Activated CD8-positive, alpha-beta memory T cell treated with anti-CD3 and anti-CD28 coated beads, Interleukin-2, amount 50 U/mL, for 24 hours (primary cell): ENCODE results near the gene NLK.
"Not testable (repeated sequence)": the region's sequence is repeated elsewhere in the genome, so short reads cannot be mapped to it uniquely, and the experiment has no call there.

Source experiments
- DNase-seq: peaks from one replicate; pipeline ENCODE4 v3.0.0-alpha.2; 2020; ENCODE audit errors: extremely low read depth

Gene NLK

GRCh38 chr17:28072936-28073533 lies 30.6 kb downstream of the NLK start:
- no peak for DNase-seq

- no peak for DNase-seq
Observed at GRCh38 chr17:28074010-28074409, 31.5 kb downstream of the NLK start.

- no peak for DNase-seq
Observed at GRCh38 chr17:28076144-28076543, 33.7 kb downstream of the NLK start.

- DNase-seq = not testable (repeated sequence)
Observed at GRCh38 chr17:28077140-28077539, 34.7 kb downstream of the NLK start.

- no peak for DNase-seq
Observed at GRCh38 chr17:28078341-28079229, 36.1 kb downstream of the NLK start.

- DNase-seq = no peak
Observed at GRCh38 chr17:28081467-28081866, 39.0 kb downstream of the NLK start.

GRCh38 chr17:28085766-28086165 lies 43.3 kb downstream of the NLK start:
- no peak for DNase-seq

GRCh38 chr17:28086519-28086918 lies 44.0 kb downstream of the NLK start:
- DNase-seq = no peak

- no peak for DNase-seq
Observed at GRCh38 chr17:28087743-28088142, 45.3 kb downstream of the NLK start.

- no peak for DNase-seq
Observed at GRCh38 chr17:28090551-28090950, 48.1 kb downstream of the NLK start.

- DNase-seq = no peak
Observed at GRCh38 chr17:28092088-28092487, 49.6 kb downstream of the NLK start.

- no peak for DNase-seq
Observed at GRCh38 chr17:28093999-28094716, 51.7 kb downstream of the NLK start.

- DNase-seq = no peak
Observed at GRCh38 chr17:28096756-28097155, 54.3 kb downstream of the NLK start.

GRCh38 chr17:28097254-28097653 lies 54.8 kb downstream of the NLK start:
- DNase-seq = no peak

- DNase-seq = no peak
Observed at GRCh38 chr17:28097901-28098300, 55.4 kb downstream of the NLK start.

GRCh38 chr17:28098591-28098990 lies 56.1 kb downstream of the NLK start:
- DNase-seq = not testable (repeated sequence)

GRCh38 chr17:28100251-28100650 lies 57.8 kb downstream of the NLK start:
- DNase-seq = no peak

GRCh38 chr17:28100936-28101335 lies 58.5 kb downstream of the NLK start:
- DNase-seq = no peak

GRCh38 chr17:28101919-28102318 lies 59.4 kb downstream of the NLK start:
- DNase-seq = no peak

- DNase-seq = no peak
Observed at GRCh38 chr17:28105501-28105900, 63.0 kb downstream of the NLK start.

GRCh38 chr17:28110184-28110583 lies 67.7 kb downstream of the NLK start:
- no peak for DNase-seq

GRCh38 chr17:28112181-28112580 lies 69.7 kb downstream of the NLK start:
- DNase-seq = no peak

GRCh38 chr17:28112606-28113005 lies 70.1 kb downstream of the NLK start:
- no peak for DNase-seq
